ENCODE results near the gene ATXN10.

The ATXN10 gene

GRCh38 chr22:45631841-45632238 is 39.8 kb upstream of the ATXN10 start:
- TF ChIP-seq CTCF (conservative IDR thresholded peaks at IDR 0.05; ENCODE audit: low read length), result no peak
- no peak for TF ChIP-seq EZH2phosphoT487 (IDR thresholded peaks at IDR 0.05; ENCODE audit: borderline replicate concordance)
- no peak overlapping the region for H3K4me2 ChIP-seq (ENCODE audit: low read depth, low read length, poor library complexity, severe bottlenecking)

GRCh38 chr22:45632791-45633515 is 38.7 kb upstream of the ATXN10 start:
- Histone ChIP-seq H3F3A (ENCODE audit: low read depth) (0 out of 2 replicates have a peak, but pooled peaks cover 3% of the 10 kb centered on the region), H3K36me3 (ENCODE audit: insufficient read depth, low read length) (no peaks in the 10 kb centered on the region), H3K9me2 (replicated peaks; ENCODE audit: low read depth, low read length) (no peaks in the 10 kb centered on the region), H3K9ac (ENCODE audit: low read depth, low read length, poor library complexity, severe bottlenecking) (no peak overlapping the region), H4K20me1 (ENCODE audit: insufficient read depth, low read length, poor library complexity, severe bottlenecking) (no peaks in the 10 kb centered on the region), H3K4me3 (ENCODE audit: low read length, poor library complexity, severe bottlenecking) (no peak overlapping the region), H3K27me3 (ENCODE audit: insufficient read depth, low read length, poor library complexity, severe bottlenecking) (no peaks in the 10 kb centered on the region), H3K4me1 (ENCODE audit: insufficient read depth, low read length, poor library complexity, severe bottlenecking) (peaks cover 22% of the 10 kb centered on the region), H3K4me2 (ENCODE audit: low read depth, low read length, poor library complexity, severe bottlenecking) (no peak overlapping the region), H3K79me2 (ENCODE audit: insufficient read depth, low read length) (no peaks in the 10 kb centered on the region), H3K9me3 (ENCODE audit: insufficient read depth, low read depth, low read length) (no peaks in the 10 kb centered on the region), H2AFZ (ENCODE audit: low read length) (no peak overlapping the region)
- no peak for TF ChIP-seq CTCF (conservative IDR thresholded peaks at IDR 0.05; ENCODE audit: low read length)

More at GRCh38 chr22:45631841-45632238, 39.8 kb upstream of the ATXN10 start:
- Histone ChIP-seq H2AFZ (ENCODE audit: low read length) (no peak overlapping the region), H3K36me3 (ENCODE audit: insufficient read depth, low read length) (no peaks in the 10 kb centered on the region), H3K4me3 (ENCODE audit: low read length, poor library complexity, severe bottlenecking) (no peak overlapping the region), H3K79me2 (ENCODE audit: insufficient read depth, low read length) (no peaks in the 10 kb centered on the region), H3K4me1 (ENCODE audit: insufficient read depth, low read length, poor library complexity, severe bottlenecking) (peaks cover 19% of the 10 kb centered on the region), H4K20me1 (ENCODE audit: insufficient read depth, low read length, poor library complexity, severe bottlenecking) (no peaks in the 10 kb centered on the region), H3K9ac (ENCODE audit: low read depth, low read length, poor library complexity, severe bottlenecking) (no peak overlapping the region), H3K27me3 (ENCODE audit: insufficient read depth, low read length, poor library complexity, severe bottlenecking) (no peaks in the 10 kb centered on the region), H3K9me2 (replicated peaks; ENCODE audit: low read depth, low read length) (no peaks in the 10 kb centered on the region), H3F3A (ENCODE audit: low read depth) (0 out of 2 replicates have a peak, but pooled peaks cover 3% of the 10 kb centered on the region), H3K9me3 (ENCODE audit: insufficient read depth, low read depth, low read length) (no peaks in the 10 kb centered on the region)

- no peak for TF ChIP-seq CTCF (conservative IDR thresholded peaks at IDR 0.05; ENCODE audit: low read length)
- TF ChIP-seq EZH2phosphoT487 (IDR thresholded peaks at IDR 0.05; ENCODE audit: borderline replicate concordance), result no peak
- peaks cover 39% of the 10 kb centered on the region for H3K4me1 ChIP-seq (ENCODE audit: insufficient read depth, low read length, poor library complexity, severe bottlenecking)
- no peak overlapping the region for H3K4me3 ChIP-seq (ENCODE audit: low read length, poor library complexity, severe bottlenecking)
- no peaks in the 10 kb centered on the region for H3K36me3 ChIP-seq (ENCODE audit: insufficient read depth, low read length)
- H3K9me3 ChIP-seq (ENCODE audit: insufficient read depth, low read depth, low read length), result no peaks in the 10 kb centered on the region
- no peaks in the 10 kb centered on the region for H3K79me2 ChIP-seq (ENCODE audit: insufficient read depth, low read length)
- H4K20me1 ChIP-seq (ENCODE audit: insufficient read depth, low read length, poor library complexity, severe bottlenecking), result no peaks in the 10 kb centered on the region
- no peak overlapping the region for H2AFZ ChIP-seq (ENCODE audit: low read length)
- no peak overlapping the region for H3K9ac ChIP-seq (ENCODE audit: low read depth, low read length, poor library complexity, severe bottlenecking)
- H3K4me2 ChIP-seq (ENCODE audit: low read depth, low read length, poor library complexity, severe bottlenecking), result no peak overlapping the region
- H3K27me3 ChIP-seq (ENCODE audit: insufficient read depth, low read length, poor library complexity, severe bottlenecking), result no peaks in the 10 kb centered on the region
- H3K9me2 ChIP-seq (replicated peaks; ENCODE audit: low read depth, low read length), result no peaks in the 10 kb centered on the region
- H3F3A ChIP-seq (ENCODE audit: low read depth), result 0 out of 2 replicates have a peak, but pooled peaks cover 3% of the 10 kb centered on the region
Observed at GRCh38 chr22:45636683-45637082, 35.0 kb upstream of the ATXN10 start.
